ENCODE data around the gene BBX. TPM values are rescaled to one million over a fixed set of nuclear protein-coding genes. Genes with fewer than 3 reads are reported as not detected.

Gene BBX
- polyA plus RNA-seq, 1 experiment, result 46.1 TPM

- ChIA-PET CTCF (interaction anchor here (0.5 to 8.5 kb wide), 43 partner anchors 9 to 876 kb away, joined by 3 to 157 read pairs (median 5); no protein-coding TSS in a partner anchor), POLR2A (no interaction called here)
- no peak for DNase-seq (ENCODE audit: low read depth, low spot score)
- no peak overlapping the region for H3K27ac ChIP-seq (ENCODE audit: low read depth, low read length)
- TF ChIP-seq CTCF (IDR thresholded peaks at IDR 0.05; ENCODE audit: low read depth, low read length), result peak; percentile 56
- no peak overlapping the region for H3K4me3 ChIP-seq (ENCODE audit: low read depth, low read length)
- no peaks in the 10 kb centered on the region for H3K27me3 ChIP-seq (ENCODE audit: control insufficient read depth, insufficient read depth, low read length)
- no peaks in the 10 kb centered on the region for H3K9me3 ChIP-seq (ENCODE audit: control insufficient read depth, insufficient read depth, low read length)
Observed at GRCh38 chr3:107676469-107677309, 153.9 kb downstream of the BBX start.

- Histone ChIP-seq H3K27me3 (ENCODE audit: control insufficient read depth, insufficient read depth, low read length) (no peaks in the 10 kb centered on the region), H3K27ac (ENCODE audit: low read depth, low read length) (no peak overlapping the region), H3K9me3 (ENCODE audit: control insufficient read depth, insufficient read depth, low read length) (no peaks in the 10 kb centered on the region), H3K4me3 (ENCODE audit: low read depth, low read length) (no peak overlapping the region)
- TF ChIP-seq CTCF (IDR thresholded peaks at IDR 0.05; ENCODE audit: low read depth, low read length), result no peak
- ChIA-PET CTCF (interaction anchor here (0.8 to 8.5 kb wide), 5 partner anchors 10 to 65 kb away, joined by 3 to 86 read pairs (median 6); no protein-coding TSS in a partner anchor), POLR2A (no interaction called here)
- DNase-seq (ENCODE audit: low read depth, low spot score), result no peak
Observed at GRCh38 chr3:107679921-107680320, 157.2 kb downstream of the BBX start.

GRCh38 chr3:107680698-107681097, 157.9 kb downstream of the BBX start:
- no peak for DNase-seq (ENCODE audit: low read depth, low spot score)
- H3K27me3 ChIP-seq (ENCODE audit: control insufficient read depth, insufficient read depth, low read length), result no peaks in the 10 kb centered on the region
- POLR2A ChIA-PET, result no interaction called here

GRCh38 chr3:107681396-107681795, 158.6 kb downstream of the BBX start:
- no peak for DNase-seq (ENCODE audit: low read depth, low spot score)
- no peaks in the 10 kb centered on the region for H3K9me3 ChIP-seq (ENCODE audit: control insufficient read depth, insufficient read depth, low read length)
- no peaks in the 10 kb centered on the region for H3K27me3 ChIP-seq (ENCODE audit: control insufficient read depth, insufficient read depth, low read length)
- no peak overlapping the region for H3K27ac ChIP-seq (ENCODE audit: low read depth, low read length)
- H3K4me3 ChIP-seq (ENCODE audit: low read depth, low read length), result no peak overlapping the region
- ChIA-PET POLR2A (no interaction called here), CTCF (interaction anchor here (1.3 to 8.5 kb wide), 4 partner anchors 8 to 446 kb away, joined by 4 to 86 read pairs (median 6); no protein-coding TSS in a partner anchor)
- no peak for TF ChIP-seq CTCF (IDR thresholded peaks at IDR 0.05; ENCODE audit: low read depth, low read length)

More at GRCh38 chr3:107680698-107681097, 157.9 kb downstream of the BBX start:
- no peak for TF ChIP-seq CTCF (IDR thresholded peaks at IDR 0.05; ENCODE audit: low read depth, low read length)
- no peak overlapping the region for H3K4me3 ChIP-seq (ENCODE audit: low read depth, low read length)
- CTCF ChIA-PET, result interaction anchor here (0.8 to 8.5 kb wide), 5 partner anchors 9 to 64 kb away, joined by 3 to 86 read pairs (median 6); no protein-coding TSS in a partner anchor
- H3K27ac ChIP-seq (ENCODE audit: low read depth, low read length), result no peak overlapping the region
- H3K9me3 ChIP-seq (ENCODE audit: control insufficient read depth, insufficient read depth, low read length), result no peaks in the 10 kb centered on the region

- CTCF ChIA-PET, result interaction anchor here (0.7 to 8.5 kb wide), 5 partner anchors 7 to 447 kb away, joined by 3 to 86 read pairs (median 4); no protein-coding TSS in a partner anchor
- no peak overlapping the region for H3K27ac ChIP-seq (ENCODE audit: low read depth, low read length)
- POLR2A ChIA-PET, result no interaction called here
- no peak for DNase-seq (ENCODE audit: low read depth, low spot score)
- TF ChIP-seq CTCF (IDR thresholded peaks at IDR 0.05; ENCODE audit: low read depth, low read length), result no peak
- no peaks in the 10 kb centered on the region for H3K27me3 ChIP-seq (ENCODE audit: control insufficient read depth, insufficient read depth, low read length)
- no peak overlapping the region for H3K4me3 ChIP-seq (ENCODE audit: low read depth, low read length)
- no peaks in the 10 kb centered on the region for H3K9me3 ChIP-seq (ENCODE audit: control insufficient read depth, insufficient read depth, low read length)
Observed at GRCh38 chr3:107682580-107682979, 159.8 kb downstream of the BBX start.
